Mucosa of rectum (tissue), 2 donors: Measurements from ENCODE around the gene ITGB6.

ENCODE experiments used
- H3K27ac ChIP-seq, 2 donors: one replicate each; pipeline ENCODE4 v1.7.0; 2013; ENCODE audit warnings: inconsistent platforms in 2 of 2, low read depth in 2 of 2, low read length in 2 of 2
- H3K27me3 ChIP-seq, 2 donors: one replicate each; pipeline ENCODE4 v1.7.0; 2013; ENCODE audit warnings: low read length in 2 of 2; ENCODE audit not compliant: control insufficient read depth in 2 of 2, insufficient read depth in 2 of 2
- H3K36me3 ChIP-seq, 2 donors: one replicate each; pipeline ENCODE4 v1.7.0; 2013; ENCODE audit warnings: low read length in 2 of 2; ENCODE audit not compliant: control insufficient read depth in 2 of 2, insufficient read depth in 2 of 2
- H3K4me1 ChIP-seq, 2 donors: one replicate each; pipeline ENCODE4 v1.7.0; 2013; ENCODE audit warnings: low read length in 2 of 2, mild to moderate bottlenecking in 1 of 2; ENCODE audit not compliant: control insufficient read depth in 2 of 2, insufficient read depth in 2 of 2
- H3K4me3 ChIP-seq, 2 donors: one replicate each; pipeline ENCODE4 v1.7.0; 2013; ENCODE audit warnings: low read length in 2 of 2
- H3K9ac ChIP-seq, 2 donors: one replicate each; pipeline ENCODE4 v1.7.0; 2013; ENCODE audit warnings: low read length in 2 of 2, low read depth in 1 of 2, mild to moderate bottlenecking in 1 of 2
- H3K9me3 ChIP-seq, 2 donors: one replicate each; pipeline ENCODE4 v1.7.0; 2013; ENCODE audit warnings: low read length in 2 of 2; ENCODE audit not compliant: control insufficient read depth in 2 of 2
- donor health status: healthy.
- donor health status: Normal muscosa, but diverticular disease.

The ITGB6 gene

GRCh38 chr2:160073284-160073888 is 126.7 kb downstream of the ITGB6 start:
- no peak overlapping the region for H3K9ac ChIP-seq
- no peaks in the 10 kb centered on the region for H3K36me3 ChIP-seq
- H3K9me3 ChIP-seq, result no peaks in the 10 kb centered on the region
- no peak overlapping the region for H3K4me3 ChIP-seq
- H3K4me1 ChIP-seq, result peaks cover 18 to 33% of the 10 kb centered on the region in 2 donors
- no peak overlapping the region for H3K27ac ChIP-seq
- H3K27me3 ChIP-seq, result no peaks in the 10 kb centered on the region

GRCh38 chr2:160068906-160069305 is 131.2 kb downstream of the ITGB6 start:
- H3K9ac ChIP-seq, result no peak overlapping the region
- H3K36me3 ChIP-seq, result no peaks in the 10 kb centered on the region
- H3K4me3 ChIP-seq, result no peak overlapping the region
- H3K4me1 ChIP-seq, result peaks cover 2 to 5% of the 10 kb centered on the region in 2 donors
- no peaks in the 10 kb centered on the region for H3K9me3 ChIP-seq
- no peaks in the 10 kb centered on the region for H3K27me3 ChIP-seq
- no peak overlapping the region for H3K27ac ChIP-seq

GRCh38 chr2:160064916-160065315 is 135.2 kb downstream of the ITGB6 start:
- H3K27me3 ChIP-seq, result no peaks in the 10 kb centered on the region
- H3K36me3 ChIP-seq, result no peaks in the 10 kb centered on the region
- H3K9me3 ChIP-seq, result no peaks in the 10 kb centered on the region
- no peak overlapping the region for H3K27ac ChIP-seq
- no peak overlapping the region for H3K9ac ChIP-seq
- H3K4me1 ChIP-seq, result peaks cover 6 to 11% of the 10 kb centered on the region in 2 donors
- no peak overlapping the region for H3K4me3 ChIP-seq

DNA sequence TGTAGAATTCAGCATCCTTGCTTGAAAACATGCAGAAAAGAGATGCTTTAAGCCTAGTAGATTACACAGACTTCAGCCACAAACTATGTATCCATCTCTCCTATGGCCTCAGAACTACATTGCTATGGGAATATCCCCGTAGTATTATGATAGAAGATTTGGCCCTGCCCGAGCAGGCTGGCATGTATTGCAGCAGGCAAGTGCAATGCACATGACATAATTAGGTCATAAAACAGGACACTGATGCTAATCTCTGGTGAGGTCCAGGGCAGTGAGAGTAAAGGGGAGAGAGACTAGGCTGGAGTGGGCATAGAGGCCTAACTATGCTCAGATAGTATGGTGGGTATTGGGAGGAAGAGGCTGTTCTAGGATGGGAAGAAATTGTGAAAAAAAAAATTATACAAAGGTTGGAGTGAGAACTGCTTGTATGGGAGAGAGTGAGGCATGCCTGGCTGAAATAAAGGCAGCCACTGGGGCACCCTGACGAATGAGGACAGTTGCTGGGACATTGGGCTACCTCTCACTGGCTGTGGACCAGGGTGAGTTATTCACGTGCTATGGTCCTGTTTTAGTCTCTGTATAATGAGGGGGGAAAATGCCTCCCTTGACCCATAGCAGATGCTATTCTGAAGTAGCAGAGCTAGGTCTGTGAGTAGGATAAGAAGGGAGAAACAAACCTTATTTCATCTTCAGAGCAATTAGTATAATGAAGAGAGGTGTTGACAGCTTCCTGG is 136.0 kb downstream of the ITGB6 start:
- Histone ChIP-seq H3K36me3 (no peaks in the 10 kb centered on the region), H3K9ac (no peak overlapping the region), H3K4me3 (no peak overlapping the region), H3K9me3 (no peaks in the 10 kb centered on the region), H3K4me1 (peaks cover 6 to 11% of the 10 kb centered on the region in 2 donors), H3K27ac (no peak overlapping the region), H3K27me3 (no peaks in the 10 kb centered on the region)

GRCh38 chr2:160063271-160063670 is 136.8 kb downstream of the ITGB6 start:
- H3K4me1 ChIP-seq, result peaks cover 6 to 11% of the 10 kb centered on the region in 2 donors
- peak overlapping the region; percentile 82 to 84 for H3K4me3 ChIP-seq
- peak overlapping the region in 1 of 2 donors; percentile 60 for H3K9ac ChIP-seq
- H3K9me3 ChIP-seq, result no peaks in the 10 kb centered on the region
- peak overlapping the region in 1 of 2 donors; percentile 52 for H3K27ac ChIP-seq
- H3K36me3 ChIP-seq, result no peaks in the 10 kb centered on the region
- no peaks in the 10 kb centered on the region for H3K27me3 ChIP-seq

GRCh38 chr2:160062292-160063005 is 137.6 kb downstream of the ITGB6 start, which contains the start of gene PLA2R1:
PLA2R1 (minus strand) TSS chr2:160062615; CDS start chr2:160062403, 212 bp downstream.
- Histone ChIP-seq H3K27me3 (no peaks in the 10 kb centered on the region), H3K9me3 (no peaks in the 10 kb centered on the region), H3K4me1 (peaks cover 6 to 11% of the 10 kb centered on the region in 2 donors), H3K9ac (peak within 1 kb of the TSS; percentile 60 to 68), H3K36me3 (no peaks in the 10 kb centered on the region), H3K27ac (peak within 1 kb of the TSS in 1 of 2 donors; percentile 52), H3K4me3 (peak within 1 kb of the TSS; percentile 82 to 84)

DNA sequence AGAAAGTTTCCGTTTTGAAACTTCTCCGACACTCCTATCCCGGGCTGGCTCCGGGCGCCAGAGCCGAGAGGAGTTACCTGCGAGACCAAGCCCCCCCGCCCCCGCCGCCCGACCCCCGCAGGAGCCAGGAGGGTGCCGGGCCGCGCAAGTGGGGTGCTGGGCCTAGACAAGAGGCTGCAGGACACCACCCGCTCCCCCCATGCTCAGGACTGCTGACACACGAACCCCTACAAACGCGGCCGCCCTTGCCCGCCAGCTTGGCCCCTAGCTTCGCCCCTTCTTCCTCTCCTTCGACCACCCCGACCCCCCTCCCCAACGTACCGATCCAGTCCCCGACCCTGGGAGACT is 138.2 kb downstream of the ITGB6 start:
- Histone ChIP-seq H3K36me3 (no peaks in the 10 kb centered on the region), H3K9me3 (no peaks in the 10 kb centered on the region), H3K4me3 (peak overlapping the region; percentile 82 to 84), H3K4me1 (peaks cover 6 to 11% of the 10 kb centered on the region in 2 donors), H3K27ac (peak overlapping the region in 1 of 2 donors; percentile 52), H3K9ac (peak overlapping the region in 1 of 2 donors; percentile 60), H3K27me3 (no peaks in the 10 kb centered on the region)

GRCh38 chr2:160061533-160061932 is 138.5 kb downstream of the ITGB6 start:
- Histone ChIP-seq H3K9me3 (no peaks in the 10 kb centered on the region), H3K36me3 (no peaks in the 10 kb centered on the region), H3K4me3 (peak overlapping the region; percentile 82 to 84), H3K4me1 (peaks cover 6 to 11% of the 10 kb centered on the region in 2 donors), H3K27me3 (no peaks in the 10 kb centered on the region), H3K9ac (no peak overlapping the region), H3K27ac (no peak overlapping the region)

DNA sequence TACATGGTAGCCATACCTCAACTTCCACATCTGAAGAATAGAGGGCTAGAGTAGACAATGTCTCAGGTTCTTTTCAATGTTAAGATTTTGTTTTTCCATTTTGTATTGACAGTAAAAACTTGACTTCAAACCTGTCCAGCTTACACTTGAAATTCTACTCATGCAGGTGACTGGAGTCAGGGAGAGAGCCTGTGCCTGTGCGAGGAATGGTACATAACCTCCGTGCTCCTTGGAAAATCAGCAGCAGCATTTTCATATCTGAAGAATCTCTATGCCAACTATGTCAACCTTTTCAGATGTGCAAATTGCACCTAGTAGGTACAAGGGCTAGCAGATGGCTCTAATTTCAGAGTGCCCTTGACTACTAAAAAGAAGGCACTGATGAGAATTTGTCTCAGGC is 139.8 kb downstream of the ITGB6 start:
- no peaks in the 10 kb centered on the region for H3K27me3 ChIP-seq
- no peaks in the 10 kb centered on the region for H3K36me3 ChIP-seq
- H3K9me3 ChIP-seq, result no peaks in the 10 kb centered on the region
- no peak overlapping the region for H3K4me3 ChIP-seq
- H3K4me1 ChIP-seq, result peaks cover 6 to 11% of the 10 kb centered on the region in 2 donors
- H3K27ac ChIP-seq, result no peak overlapping the region
- H3K9ac ChIP-seq, result no peak overlapping the region

- Histone ChIP-seq H3K4me1 (peaks cover 0 to 4% of the 10 kb centered on the region in 2 donors), H3K27me3 (no peaks in the 10 kb centered on the region), H3K9ac (no peak overlapping the region)
Measured at GRCh38 chr2:160057356-160057755, 142.7 kb downstream of the ITGB6 start.

More at GRCh38 chr2:160057356-160057755, 142.7 kb downstream of the ITGB6 start:
- Histone ChIP-seq H3K9me3 (no peaks in the 10 kb centered on the region), H3K27ac (no peak overlapping the region), H3K36me3 (no peaks in the 10 kb centered on the region), H3K4me3 (no peak overlapping the region)
